ENCODE results near the gene CAMTA1.

DNA sequence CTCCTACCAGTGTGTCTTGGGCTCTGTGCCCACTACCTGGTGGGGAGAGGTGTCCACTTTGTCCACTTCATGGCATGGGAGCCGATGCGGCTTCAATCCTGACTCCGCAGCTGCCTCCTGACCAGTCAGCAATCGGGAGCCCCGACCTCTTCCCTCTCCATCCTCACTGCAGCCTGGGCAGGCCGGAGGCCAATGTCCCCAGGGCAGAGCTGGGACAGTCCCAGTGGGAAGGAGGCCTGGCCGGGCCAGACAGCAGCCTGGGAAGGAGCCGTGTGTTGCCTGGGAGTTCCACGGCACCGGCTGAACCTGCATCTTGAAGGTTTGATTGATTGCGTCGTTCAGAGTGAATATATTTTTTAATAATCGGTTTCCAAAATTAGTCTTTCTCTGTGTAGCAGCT lies 654.9 kb downstream of the CAMTA1 start:
- TF ChIP-seq, protein P1, sequence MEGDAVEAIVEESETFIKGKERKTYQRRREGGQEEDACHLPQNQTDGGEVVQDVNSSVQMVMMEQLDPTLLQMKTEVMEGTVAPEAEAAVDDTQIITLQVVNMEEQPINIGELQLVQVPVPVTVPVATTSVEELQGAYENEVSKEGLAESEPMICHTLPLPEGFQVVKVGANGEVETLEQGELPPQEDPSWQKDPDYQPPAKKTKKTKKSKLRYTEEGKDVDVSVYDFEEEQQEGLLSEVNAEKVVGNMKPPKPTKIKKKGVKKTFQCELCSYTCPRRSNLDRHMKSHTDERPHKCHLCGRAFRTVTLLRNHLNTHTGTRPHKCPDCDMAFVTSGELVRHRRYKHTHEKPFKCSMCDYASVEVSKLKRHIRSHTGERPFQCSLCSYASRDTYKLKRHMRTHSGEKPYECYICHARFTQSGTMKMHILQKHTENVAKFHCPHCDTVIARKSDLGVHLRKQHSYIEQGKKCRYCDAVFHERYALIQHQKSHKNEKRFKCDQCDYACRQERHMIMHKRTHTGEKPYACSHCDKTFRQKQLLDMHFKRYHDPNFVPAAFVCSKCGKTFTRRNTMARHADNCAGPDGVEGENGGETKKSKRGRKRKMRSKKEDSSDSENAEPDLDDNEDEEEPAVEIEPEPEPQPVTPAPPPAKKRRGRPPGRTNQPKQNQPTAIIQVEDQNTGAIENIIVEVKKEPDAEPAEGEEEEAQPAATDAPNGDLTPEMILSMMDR (IDR thresholded peaks at IDR 0.05), result no peak
- no peak for TF ChIP-seq POLR2A (IDR thresholded peaks at IDR 0.05)
